Left kidney (tissue), 8 donors: ENCODE measurements around the gene ARHGEF7. TPM values are rescaled to one million over a fixed set of nuclear protein-coding genes. Genes with fewer than 3 reads are reported as not detected.
"Not testable (repeated sequence)": the region's sequence is repeated elsewhere in the genome, so short reads cannot be mapped to it uniquely, and the experiment has no call there.

Source experiments
- DNase-seq: peaks from one replicate; pipeline ENCODE4 v3.0.0-alpha.2; 2013
- long read RNA-seq, 8 donors: transcript quantifications; one replicate each; lab custom pipeline, GENCODE V29; 2026
- polyA plus RNA-seq: library from polyadenylated mRNA; unstranded; fragments of 120-200 nt; gene quantifications from one replicate; pipeline ENCODE4 v1.2.1, GENCODE V29; 2013; ENCODE audit not compliant: insufficient read length

The ARHGEF7 gene, protein sequence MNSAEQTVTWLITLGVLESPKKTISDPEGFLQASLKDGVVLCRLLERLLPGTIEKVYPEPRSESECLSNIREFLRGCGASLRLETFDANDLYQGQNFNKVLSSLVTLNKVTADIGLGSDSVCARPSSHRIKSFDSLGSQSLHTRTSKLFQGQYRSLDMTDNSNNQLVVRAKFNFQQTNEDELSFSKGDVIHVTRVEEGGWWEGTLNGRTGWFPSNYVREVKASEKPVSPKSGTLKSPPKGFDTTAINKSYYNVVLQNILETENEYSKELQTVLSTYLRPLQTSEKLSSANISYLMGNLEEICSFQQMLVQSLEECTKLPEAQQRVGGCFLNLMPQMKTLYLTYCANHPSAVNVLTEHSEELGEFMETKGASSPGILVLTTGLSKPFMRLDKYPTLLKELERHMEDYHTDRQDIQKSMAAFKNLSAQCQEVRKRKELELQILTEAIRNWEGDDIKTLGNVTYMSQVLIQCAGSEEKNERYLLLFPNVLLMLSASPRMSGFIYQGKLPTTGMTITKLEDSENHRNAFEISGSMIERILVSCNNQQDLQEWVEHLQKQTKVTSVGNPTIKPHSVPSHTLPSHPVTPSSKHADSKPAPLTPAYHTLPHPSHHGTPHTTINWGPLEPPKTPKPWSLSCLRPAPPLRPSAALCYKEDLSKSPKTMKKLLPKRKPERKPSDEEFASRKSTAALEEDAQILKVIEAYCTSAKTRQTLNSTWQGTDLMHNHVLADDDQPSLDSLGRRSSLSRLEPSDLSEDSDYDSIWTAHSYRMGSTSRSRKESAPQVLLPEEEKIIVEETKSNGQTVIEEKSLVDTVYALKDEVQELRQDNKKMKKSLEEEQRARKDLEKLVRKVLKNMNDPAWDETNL
- polyA plus RNA-seq, result 79.1 TPM
- long read RNA-seq, donor 1, partial matches to known transcripts, result 5 of 6 reads
- long read RNA-seq, donor 1, other reads (novel, unspliced or antisense), result 0 of 6 reads
- long read RNA-seq, donor 2, partial matches to known transcripts, result 0 of 3 reads
- long read RNA-seq, donor 2, other reads (novel, unspliced or antisense), result 0 of 3 reads
- long read RNA-seq, donor 3, partial matches to known transcripts, result 32 of 32 reads
- long read RNA-seq, donor 3, other reads (novel, unspliced or antisense), result 0 of 32 reads
- long read RNA-seq, donor 4, result 0 reads
- long read RNA-seq, donor 5, result 0 reads
- long read RNA-seq, donor 6, partial matches to known transcripts, result 9 of 9 reads
- long read RNA-seq, donor 6, other reads (novel, unspliced or antisense), result 0 of 9 reads
- long read RNA-seq, donor 7, full-length matches to known transcripts, result 2 of 12 reads
- long read RNA-seq, donor 7, partial matches to known transcripts, result 10 of 12 reads
- long read RNA-seq, donor 7, other reads (novel, unspliced or antisense), result 0 of 12 reads
- long read RNA-seq, donor 8, result 0 reads

DNA sequence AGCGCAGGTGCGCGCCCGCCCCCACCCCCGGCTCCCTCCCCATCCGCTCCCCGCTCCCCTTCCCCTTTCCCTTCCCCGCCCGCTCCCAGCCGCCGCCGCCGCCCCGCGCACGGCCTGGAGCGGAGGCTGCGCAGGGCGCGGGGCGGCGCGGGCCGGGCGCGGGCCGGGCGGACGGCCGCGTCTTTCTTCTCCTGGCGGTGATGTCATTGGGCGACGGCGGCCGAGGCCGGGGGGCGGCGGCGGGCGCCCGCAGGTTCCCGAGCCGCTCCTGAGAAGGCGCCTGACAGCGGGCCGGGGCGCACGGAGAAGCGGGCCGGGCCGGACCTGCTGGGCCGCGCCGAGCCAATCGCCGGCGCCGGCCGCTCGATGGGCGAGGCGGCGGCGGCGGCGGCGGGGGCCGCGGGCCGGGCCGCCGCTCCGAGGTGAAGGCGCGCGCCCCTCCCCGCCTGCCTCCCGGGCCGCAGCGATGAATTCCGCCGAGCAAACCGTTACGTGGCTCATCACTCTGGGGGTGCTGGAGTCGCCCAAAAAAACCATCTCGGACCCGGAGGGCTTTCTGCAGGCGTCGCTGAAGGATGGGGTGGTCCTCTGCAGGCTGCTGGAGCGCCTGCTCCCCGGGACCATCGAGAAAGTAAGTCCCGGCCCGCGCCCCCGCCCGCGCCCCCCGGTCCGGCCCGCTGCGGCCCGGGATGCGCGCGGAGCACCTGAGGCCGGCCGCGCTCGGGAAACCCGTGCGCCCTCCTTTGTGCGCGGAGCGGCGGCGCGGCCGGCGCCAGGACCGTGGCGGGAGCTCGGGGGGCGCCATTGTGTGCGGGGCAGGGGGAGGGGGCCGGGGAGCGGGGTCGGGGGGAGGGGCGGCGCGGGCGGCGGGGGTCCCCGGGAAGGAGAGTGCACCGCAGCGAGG, at the start of gene ARHGEF7:
Gene ARHGEF7, plus strand, starts transcription at position 250 of the 904 bp plus-strand sequence. Its CDS starts 217 bp downstream, at position 467.
- no peak for DNase-seq

DNA sequence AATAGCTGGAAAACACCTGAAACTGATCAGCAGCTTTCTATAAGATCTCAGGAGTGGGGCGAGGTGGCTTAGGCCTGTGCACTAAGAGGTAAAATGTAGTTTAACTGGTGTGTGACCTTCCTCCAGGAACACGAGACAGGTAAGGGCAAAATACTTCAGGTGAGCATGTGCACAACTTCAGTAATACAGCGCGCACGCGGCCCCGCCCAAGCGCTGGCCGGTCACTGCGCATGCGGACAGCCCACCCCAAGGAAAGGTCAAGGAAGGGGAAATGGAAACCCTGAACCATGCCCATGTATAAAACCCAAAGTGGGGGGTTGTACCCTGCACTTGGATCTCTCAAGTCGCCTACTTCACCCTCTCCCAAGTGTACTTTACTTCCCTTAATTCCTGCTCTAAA, 49.4 kb upstream of the ARHGEF7 start:
- no peak for DNase-seq

DNA sequence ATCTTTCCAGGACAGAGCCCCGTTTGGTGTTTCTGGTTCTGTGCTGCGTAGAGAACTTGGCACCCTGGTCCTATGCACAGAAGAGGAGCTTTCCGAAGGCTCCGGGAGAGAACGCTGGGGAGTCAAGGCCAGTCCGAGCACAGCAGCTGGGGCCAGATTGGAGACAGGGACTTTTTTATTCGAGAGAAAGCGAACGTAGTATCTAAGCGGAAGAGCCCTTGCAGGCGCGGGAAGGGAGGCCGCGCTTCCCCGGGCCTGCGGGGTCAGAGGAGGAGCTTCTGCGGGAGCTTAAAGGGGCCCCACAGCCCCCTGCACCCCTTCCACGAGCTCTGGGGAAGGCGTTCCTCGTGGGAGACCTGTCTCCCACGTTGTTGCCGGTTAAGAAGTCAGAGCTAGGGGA, 48.6 kb upstream of the ARHGEF7 start:
- DNase-seq, result no peak

DNA sequence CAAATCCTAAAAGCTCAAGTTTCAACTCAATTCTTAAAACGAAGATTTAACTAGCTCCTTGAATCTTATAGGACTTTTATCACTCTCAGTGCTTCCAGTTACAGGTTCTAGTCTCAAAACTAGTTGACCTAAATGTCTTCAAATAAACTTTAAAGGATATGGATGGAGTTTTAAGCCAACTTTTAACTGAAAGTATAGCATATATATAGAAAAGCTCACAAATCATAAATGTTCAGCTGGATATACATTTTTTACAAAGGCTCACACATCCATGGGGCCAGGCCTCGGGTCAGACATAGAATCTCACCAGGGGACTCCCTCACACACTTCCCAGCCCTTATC, 47.1 kb upstream of the ARHGEF7 start:
- DNase-seq, result no peak

DNA sequence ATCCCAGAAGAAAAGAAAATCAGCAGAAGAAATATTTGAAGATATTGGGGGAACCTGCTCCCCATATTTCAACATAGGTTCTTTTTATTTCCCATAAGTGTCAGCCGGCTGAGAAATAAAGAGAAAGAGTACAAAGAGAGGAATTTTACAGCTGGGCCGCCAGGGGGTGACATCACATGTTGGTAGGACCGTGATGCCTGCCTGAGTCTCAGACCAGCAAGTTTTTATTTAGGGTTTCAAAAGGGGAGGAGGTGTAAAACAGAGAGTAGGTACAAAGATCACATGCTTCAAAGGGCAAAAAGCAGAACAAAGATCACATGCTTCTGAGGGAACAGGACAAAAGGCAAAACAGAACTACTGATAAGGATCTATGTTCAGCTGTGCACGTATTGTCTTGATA, 44.0 kb upstream of the ARHGEF7 start:
- not testable (repeated sequence) for DNase-seq

DNA sequence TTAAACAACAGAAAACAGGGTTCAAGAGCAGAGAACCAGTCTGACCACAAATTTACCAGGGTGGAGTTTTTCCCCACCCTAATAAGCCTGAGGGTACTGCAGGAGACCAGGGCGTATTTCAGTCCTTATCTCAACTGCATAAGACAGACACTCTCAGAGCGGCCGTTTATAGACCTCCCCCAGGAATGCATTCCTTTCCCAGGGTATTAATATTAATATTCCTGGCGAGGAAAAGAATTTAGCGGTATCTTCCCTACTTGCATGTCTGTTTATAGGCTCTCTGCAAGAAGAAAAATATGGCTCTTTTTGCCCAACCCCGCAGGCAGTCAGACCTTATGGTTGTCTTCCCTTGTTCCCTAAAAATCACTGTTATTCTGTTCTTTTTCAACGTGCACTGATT, 43.6 kb upstream of the ARHGEF7 start:
- not testable (repeated sequence) for DNase-seq

DNA sequence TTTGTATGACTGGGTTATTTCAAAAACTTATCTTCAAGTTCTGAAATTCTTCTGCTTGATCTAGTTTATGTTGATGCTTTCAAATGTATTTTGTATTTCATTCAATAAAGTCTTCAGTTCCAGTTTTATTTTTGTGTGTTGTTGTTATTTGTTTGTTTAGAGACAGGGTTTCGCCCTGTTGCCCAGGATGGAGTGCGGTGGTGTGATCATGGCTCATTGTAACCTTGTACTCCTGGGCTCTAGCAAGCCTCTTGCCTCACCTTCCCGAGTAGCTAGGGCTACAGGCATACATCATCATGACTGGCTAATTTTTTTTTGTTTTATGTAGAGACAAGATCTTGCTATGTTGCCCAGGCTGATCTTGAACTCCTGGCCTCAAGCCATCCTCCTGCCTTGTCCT, 40.3 kb upstream of the ARHGEF7 start:
- no peak for DNase-seq

DNA sequence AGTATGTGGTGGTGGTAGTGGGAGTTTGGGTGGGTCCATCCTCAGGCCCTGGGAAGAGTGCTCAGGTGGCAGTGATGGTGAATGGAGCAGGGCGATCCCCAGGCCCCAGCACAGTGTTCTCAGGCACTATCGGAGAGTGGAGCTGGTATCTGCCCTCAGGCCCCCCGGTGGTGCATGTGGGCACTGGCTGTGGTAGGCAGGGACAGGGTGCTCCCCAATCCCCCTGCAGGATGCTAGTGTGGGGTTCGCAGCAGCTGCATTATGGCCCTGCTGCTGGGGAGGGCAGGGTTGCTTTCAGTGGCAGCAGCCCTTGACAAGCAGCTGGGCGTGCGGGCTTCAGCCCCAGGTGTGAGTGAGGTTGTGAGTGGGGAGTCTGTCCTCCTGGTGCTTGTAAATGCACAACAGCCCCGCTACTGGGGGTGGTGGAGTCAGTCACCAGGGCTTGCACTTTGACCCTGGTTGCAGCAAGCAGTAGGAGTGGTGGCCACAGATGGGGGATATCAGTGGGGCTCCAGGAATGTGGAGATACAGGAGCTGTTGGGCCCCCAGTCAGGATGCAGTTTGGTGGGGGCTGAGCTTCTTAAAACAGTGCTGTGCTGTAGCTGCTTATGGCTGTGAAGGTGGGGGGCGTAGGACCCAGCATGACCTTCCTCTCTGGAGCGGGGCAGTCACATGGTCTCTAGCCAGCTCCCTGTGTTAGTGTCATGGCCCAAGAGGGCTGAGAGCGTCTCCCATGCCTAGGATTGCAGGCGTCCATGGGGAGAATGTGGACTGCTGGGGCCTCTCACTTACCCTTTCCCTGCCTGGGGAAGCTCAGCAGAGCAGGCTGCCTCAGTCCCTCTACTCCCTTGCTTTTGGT, 38.7 kb upstream of the ARHGEF7 start:
- DNase-seq, result no peak

DNA sequence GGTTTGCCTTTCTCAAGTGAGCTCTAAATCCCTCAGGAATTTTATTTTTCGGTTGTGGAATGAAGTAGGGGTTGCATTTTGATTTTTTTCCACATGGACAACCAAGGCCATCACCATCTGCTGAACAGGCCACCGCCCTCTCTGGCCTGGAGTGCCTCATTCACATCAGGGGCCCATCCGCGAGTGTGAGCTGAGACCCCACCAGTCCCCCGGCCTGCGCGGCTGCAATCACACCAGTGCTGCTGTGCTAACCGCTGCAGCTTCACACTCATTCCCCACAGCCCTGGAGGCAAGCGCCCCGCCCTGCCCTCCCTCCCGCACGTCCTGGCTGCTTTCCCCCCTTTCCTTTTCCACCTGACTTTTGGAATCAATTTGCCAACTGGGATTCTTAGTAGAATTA, 35.7 kb upstream of the ARHGEF7 start:
- DNase-seq, result no peak

DNA sequence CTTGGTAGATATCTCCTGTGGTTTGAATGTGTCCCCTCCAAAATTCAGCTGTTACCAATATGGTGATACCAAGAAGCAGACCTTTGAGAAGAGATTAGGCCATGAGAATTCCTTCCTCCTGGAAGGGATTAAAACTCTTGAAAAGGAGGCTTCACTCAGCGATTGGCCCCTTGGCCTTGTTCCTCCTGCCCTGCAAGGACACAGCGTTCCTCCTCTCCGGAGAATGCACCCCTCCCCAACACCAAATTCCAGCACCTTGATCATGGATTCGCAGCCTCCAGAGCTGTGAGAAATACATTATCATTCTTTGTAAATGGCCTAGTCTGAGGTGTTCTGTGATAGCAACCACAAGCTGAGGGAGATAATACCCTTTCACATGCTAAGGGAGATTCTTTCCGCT, 34.5 kb upstream of the ARHGEF7 start:
- DNase-seq, result no peak

DNA sequence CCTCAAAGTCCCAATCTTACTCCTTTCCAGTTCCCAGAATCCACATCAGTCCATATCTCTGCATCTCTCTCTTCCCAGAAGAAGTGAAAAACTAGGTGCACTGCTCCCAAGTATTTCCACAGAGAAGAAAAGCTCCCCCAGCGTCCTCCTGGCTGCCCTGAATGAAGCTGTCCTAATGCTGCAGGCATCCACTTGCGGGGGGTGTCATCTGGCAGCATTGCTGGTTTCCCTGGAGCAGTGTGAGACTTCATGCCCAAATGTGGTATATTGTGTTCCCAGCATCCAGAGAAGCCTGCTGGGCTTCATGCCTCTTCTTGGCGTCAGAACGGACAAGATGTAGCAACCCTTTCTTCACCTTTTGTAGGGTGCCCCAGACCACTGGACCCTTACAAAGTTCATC, 32.9 kb upstream of the ARHGEF7 start:
- no peak for DNase-seq

DNA sequence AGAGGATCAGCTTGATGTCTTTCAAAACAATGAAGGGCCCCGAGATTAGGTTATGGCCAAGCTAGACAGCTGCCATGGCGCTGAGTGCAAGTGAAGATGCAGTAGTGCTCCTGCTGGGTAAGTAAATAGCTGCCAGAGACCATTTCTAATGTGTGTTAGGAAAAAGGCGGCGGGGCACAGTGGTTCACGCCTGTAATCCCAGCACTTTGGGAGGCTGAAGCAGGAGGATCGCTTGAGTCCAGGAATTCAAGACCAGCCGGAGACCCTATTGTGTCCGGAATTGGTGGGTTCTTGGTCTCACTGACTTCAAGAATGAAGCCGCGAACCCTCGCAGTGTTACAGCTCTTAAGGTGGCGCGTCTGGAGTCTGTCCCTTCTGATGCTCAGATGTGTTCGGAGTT, 32.3 kb upstream of the ARHGEF7 start:
- not testable (repeated sequence) for DNase-seq

DNA sequence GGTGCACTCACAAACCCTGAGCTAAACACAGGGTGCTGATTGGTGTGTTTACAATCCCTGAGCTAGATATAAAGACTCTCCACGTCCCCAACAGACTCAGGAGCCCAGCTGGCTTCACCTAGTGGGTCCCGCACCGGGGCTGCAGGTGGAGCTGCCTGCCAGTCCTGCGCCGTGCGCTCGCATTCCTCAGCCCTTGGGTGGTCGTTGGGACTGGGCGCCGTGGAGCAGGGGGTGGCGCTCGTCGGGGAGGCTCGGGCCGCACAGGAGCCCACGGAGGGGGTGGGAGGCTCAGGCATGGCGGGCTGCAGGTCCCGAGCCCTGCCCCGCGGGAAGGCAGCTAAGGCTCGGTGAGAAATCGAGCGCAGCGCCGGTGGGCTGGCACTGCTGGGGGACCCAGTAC, 31.4 kb upstream of the ARHGEF7 start:
- DNase-seq, result not testable (repeated sequence)

DNA sequence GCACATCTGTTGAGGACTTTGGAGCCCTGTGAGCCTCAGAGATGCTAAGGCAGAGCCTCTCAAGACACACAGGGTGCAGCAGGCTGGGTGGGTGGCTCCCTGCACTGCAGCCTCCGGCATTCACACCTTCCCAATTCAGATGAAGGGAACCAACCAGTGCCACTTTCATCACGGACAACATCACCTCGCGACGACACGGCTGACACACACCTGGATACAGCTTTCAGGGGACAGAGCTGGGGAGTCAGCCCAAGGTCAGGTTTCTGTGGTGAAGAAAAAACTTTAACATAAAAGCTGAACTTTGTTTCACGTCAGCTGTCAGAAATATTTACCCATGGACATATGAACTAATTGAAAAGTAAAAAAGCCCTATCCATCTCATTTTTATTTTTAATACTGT, 24.9 kb upstream of the ARHGEF7 start:
- no peak for DNase-seq

DNA sequence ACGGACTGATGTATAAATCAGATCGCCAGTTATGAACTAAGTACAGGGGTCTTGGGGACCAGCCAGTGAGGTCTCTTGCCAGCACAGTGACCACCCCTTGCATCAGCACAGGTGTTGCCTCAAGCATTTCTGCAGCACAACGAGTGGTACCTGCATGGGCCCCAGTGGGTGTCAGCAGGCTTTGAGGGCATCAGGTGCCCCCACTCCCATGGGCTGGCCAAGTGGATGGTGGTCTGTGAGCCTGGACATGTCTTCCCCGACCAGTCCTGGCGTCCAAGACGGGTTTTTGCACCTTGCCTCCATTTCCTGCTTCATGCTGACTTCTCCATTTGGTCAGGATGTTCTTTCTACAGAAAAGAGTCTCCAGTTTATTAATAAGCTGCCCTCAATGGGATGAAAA, 22.4 kb upstream of the ARHGEF7 start:
- no peak for DNase-seq

DNA sequence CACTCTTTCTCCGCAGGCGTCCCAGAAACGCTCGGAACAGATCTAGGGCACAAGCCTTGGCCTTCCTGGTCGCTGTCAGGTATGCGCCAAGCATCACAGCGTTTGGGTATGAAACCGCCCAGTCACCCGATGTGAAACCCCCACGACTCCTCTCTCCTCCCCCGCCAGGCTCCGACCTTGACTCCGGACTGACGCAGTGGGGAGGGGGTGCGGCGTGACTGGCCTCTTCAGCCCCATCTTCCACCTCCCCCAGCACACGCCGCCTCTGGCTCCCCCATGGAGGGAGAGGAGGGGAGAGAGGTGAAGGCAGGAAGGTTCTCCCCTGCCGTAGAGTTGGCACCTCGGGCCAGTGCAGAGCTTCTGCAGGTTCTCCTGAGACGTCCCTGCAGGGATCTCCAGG, 22.0 kb upstream of the ARHGEF7 start:
- no peak for DNase-seq

DNA sequence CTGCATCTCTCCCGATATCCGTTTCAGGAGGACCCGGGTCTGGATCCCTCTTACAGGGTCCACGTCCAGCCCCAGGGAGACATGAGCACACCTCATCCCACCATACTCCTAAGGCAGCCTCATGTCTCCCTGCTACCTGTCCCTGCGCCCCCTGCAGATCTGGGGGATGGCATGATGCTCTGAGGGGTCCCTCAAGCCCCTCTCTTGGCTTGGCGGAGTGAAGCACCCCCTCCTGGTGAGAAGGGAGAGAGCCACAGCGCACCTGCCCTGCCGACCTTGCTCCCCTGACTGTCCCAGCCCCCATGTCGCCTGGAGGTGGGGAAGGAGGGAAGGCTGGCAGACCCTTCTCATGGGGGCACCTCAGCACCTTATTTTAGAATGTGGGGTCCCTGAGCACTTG, 21.5 kb upstream of the ARHGEF7 start:
- DNase-seq, result no peak

DNA sequence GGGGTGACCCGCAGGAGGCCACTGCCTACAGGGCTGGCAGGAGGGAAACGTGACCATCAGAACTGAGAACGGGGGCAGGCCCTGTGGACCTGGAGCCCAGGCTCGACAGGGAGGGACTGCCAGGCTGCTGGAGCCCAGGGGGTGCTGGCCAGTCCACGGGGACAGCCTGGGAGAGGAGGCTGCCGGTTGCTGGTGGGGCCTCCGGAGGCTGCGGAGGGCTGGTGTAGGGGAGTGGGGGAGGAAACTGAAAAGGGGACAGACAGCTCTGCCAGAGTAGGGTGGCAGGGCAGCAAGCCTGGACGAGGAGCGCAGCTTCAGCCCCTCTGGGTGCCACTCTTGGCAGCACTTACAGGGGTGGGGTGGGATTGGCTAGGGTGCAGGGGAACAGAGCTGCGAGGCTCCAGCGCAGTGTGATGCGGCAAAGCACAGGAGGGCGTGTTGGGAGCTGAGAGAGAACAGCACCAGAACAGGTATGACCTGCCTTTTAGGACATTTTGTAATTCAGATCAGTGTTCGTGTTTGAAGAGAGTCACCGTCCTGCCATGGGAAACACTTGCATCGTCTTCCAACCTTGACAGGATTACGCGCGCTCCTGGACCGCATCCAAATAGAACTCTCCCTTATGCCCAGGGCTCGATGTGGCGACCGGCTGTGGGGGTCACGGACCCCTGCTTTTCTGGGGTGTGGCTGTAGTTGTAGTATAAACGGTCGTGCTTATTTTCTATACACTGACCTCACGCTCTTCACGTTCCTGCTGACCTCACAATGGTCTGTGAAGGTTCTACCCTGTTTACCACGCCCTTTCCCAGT, 19.9 kb upstream of the ARHGEF7 start:
- DNase-seq, result no peak

DNA sequence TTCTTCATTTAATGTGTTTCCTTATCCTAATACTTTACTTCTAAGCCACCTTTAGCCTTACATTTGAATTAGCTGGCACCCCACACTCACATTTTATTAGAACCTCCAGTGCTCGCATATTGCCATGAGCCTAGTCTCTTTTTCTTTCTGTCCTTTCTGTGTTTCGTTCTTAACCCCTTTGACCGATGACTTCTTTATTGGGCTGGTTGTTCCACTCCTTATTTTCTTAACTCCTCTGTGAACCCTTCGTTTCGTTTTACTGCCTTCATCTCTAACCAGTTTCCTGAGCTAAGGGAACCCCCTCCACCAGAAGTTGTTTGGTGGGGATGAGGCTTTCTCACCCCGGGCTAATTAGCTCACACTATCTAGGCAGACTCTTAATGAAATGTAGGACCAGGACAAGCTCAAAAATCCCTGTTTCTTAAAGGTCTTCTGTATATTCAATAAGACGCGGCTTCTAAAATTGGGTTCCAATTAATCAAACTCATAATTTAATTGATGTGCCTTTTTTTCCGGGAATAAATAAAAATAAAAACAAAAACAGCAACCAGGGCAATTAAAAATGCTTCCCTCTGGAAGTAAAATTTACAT, 19.1 kb upstream of the ARHGEF7 start:
- DNase-seq, result no peak
